ENCODE data around the gene WDTC1. TPM values are rescaled to one million over a fixed set of nuclear protein-coding genes. Genes with fewer than 3 reads are reported as not detected.

The WDTC1 gene
- total and polyA plus RNA-seq, 2 of the 13 experiments (the other 11 are each of a cell fraction or from before 2014, with no cell fraction given), result 5.5 TPM

- TF ChIP-seq GPN1 (CRISPR knock-in tag; IDR thresholded peaks at IDR 0.05; ENCODE audit: borderline replicate concordance) (no peak), NFE2 (CRISPR knock-in tag; IDR thresholded peaks at IDR 0.05) (no peak), ZNF382 (CRISPR knock-in tag; IDR thresholded peaks at IDR 0.05; ENCODE audit: borderline replicate concordance) (no peak), ZNF510 (CRISPR knock-in tag; IDR thresholded peaks at IDR 0.05; ENCODE audit: low read depth) (peak; percentile 76; the same call in 1 of the 2 replicates), TAF1 (CRISPR knock-in tag; IDR thresholded peaks at IDR 0.05) (0 out of 2 replicates have a peak, but pooled peaks have one; percentile 36), ZBTB26 (CRISPR knock-in tag; IDR thresholded peaks at IDR 0.05; ENCODE audit: borderline replicate concordance) (no peak), ZNF343 (CRISPR knock-in tag; IDR thresholded peaks at IDR 0.05) (0 out of 2 replicates have a peak, but pooled peaks have one; percentile 27), HNF1B (CRISPR knock-in tag; IDR thresholded peaks at IDR 0.05) (peak; percentile 83; the same call in 1 of the 2 replicates), IKZF5 (CRISPR knock-in tag; IDR thresholded peaks at IDR 0.05) (peak; percentile 34; the same call in 1 of the 2 replicates), SPEN (CRISPR knock-in tag; IDR thresholded peaks at IDR 0.05; ENCODE audit: low read depth) (peak; percentile 55), ZNF777 (CRISPR knock-in tag; IDR thresholded peaks at IDR 0.05) (peak; percentile 63), TOPORS (CRISPR knock-in tag; IDR thresholded peaks at IDR 0.05) (0 out of 2 replicates have a peak, but pooled peaks have one; percentile 33), ZBTB10 (CRISPR knock-in tag; IDR thresholded peaks at IDR 0.05; ENCODE audit: borderline replicate concordance) (peak; percentile 35; the same call in 1 of the 2 replicates), ETV5 (CRISPR knock-in tag; IDR thresholded peaks at IDR 0.05; ENCODE audit: borderline replicate concordance) (peak; percentile 44; the same call in 1 of the 2 replicates), MEIS1 (CRISPR knock-in tag; IDR thresholded peaks at IDR 0.05; ENCODE audit: borderline replicate concordance) (peak; percentile 76; the same call in 1 of the 2 replicates), SALL1 (CRISPR knock-in tag; IDR thresholded peaks at IDR 0.05) (peak; percentile 66; the same call in 1 of the 2 replicates), ZNF160 (CRISPR knock-in tag; IDR thresholded peaks at IDR 0.05) (peak; percentile 58; the same call in 1 of the 2 replicates), MAX (IDR thresholded peaks at IDR 0.05) (peak; percentile 80), HOXA3 (CRISPR knock-in tag; IDR thresholded peaks at IDR 0.05) (peak; percentile 40; the same call in 1 of the 2 replicates)
- TF ChIP-seq, protein P1, sequence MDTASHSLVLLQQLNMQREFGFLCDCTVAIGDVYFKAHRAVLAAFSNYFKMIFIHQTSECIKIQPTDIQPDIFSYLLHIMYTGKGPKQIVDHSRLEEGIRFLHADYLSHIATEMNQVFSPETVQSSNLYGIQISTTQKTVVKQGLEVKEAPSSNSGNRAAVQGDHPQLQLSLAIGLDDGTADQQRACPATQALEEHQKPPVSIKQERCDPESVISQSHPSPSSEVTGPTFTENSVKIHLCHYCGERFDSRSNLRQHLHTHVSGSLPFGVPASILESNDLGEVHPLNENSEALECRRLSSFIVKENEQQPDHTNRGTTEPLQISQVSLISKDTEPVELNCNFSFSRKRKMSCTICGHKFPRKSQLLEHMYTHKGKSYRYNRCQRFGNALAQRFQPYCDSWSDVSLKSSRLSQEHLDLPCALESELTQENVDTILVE (CRISPR knock-in tag; IDR thresholded peaks at IDR 0.05), result peak; percentile 62; the same call in 1 of the 2 replicates
These were observed at the start of gene WDTC1 (continued) for GRCh38 chr1:27234049-27234882.
